Cerebellar nuclear complex (tissue), 1 donor: ENCODE results near the gene CNTN4.

ENCODE experiments used
- DNase-seq, 2 experiments: peaks; one replicate each; lab custom pipeline; 2025; lab: John Stamatoyannopoulos, UW

The CNTN4 gene

GRCh38 chr3:2861120-2861519 is 762.5 kb downstream of the CNTN4 start:
- no peak for DNase-seq

DNA sequence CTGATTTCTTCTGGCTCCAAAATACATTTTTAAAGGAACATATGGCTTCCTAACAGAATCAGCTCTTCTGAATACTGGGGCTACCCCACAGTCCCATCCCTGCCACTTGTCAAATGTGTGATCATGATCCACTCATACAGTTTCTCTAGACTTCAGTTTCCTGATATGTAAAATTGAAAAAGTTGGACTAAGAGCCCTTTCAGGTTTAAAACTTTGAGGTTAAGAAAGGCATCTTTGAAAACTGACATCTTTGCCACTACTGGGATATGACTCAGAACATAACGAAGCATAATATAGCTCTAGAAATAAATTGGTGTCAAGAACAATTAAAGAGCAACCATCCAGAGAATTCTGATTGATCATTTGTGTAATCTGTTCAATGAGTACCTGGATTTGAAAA is 763.3 kb downstream of the CNTN4 start:
- no peak for DNase-seq

DNA sequence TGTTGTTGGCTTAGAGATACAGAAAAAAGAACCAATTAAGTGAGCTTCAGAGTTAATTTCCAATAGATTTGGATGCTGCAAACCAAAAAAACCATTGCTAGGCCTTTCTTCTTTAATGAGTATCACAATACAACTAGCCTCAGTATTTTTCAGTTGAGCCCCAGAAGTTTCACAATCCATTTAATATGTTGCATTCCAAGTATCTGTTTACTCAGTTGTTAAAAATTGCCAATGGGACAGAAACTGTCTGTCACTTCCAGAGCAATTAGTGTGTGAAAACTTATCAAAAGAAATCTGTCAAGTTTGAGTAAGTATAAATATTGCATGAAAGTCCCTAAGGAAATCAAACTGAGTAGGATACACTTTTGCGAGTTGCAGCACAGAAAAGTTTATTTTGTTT is 763.7 kb downstream of the CNTN4 start:
- no peak for DNase-seq

- no peak for DNase-seq
Observed at GRCh38 chr3:2863127-2863526, 764.5 kb downstream of the CNTN4 start.

- no peak for DNase-seq
Observed at GRCh38 chr3:2869905-2870304, 771.2 kb downstream of the CNTN4 start.

DNA sequence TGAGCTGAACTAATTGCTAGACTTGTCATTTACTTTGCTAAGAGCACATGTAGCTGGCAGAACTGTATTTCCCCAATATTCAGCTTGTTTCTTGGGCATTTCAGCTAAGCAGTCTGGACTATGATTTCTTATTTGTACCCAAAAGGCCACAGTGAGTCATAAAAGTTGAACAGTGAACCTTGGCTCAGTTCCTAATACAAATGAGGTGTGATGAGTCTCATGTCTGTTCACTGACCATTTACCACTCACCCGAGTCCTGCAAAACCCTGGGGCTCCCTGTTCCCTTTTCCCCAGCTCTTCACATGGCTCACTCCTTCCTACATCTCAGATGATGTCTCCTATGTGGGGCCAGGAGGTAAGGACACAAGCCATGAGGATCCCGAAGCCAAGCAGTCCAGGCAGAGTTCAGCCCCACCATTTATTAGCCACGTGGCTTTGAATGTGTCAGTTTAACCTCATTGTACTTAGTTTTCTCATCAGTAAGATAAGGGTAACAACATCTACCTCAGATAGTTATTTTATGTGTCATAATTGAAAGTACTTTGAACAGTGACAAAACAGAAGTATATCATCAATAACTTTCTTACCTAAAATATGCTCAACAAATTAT is 772.2 kb downstream of the CNTN4 start:
- no peak for DNase-seq

DNA sequence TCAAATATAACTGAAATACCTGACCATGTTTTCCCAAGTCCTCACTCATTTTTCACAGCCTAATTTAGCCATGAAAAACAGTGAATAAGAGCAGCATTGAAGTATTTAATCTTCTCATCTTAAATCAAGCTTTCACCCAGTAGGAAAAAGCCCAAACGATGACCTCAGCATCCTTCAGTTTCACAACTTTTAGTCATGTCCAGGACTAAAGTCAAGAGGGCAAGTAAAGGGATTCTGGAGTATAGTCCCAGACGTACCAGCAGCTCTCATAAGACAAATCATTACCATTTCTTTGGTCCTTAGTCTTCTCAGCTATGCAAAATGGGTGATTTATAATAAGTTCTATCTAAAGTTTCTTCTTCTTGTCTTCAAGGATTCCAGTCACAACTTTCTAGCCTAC is 774.2 kb downstream of the CNTN4 start:
- DNase-seq = no peak

DNA sequence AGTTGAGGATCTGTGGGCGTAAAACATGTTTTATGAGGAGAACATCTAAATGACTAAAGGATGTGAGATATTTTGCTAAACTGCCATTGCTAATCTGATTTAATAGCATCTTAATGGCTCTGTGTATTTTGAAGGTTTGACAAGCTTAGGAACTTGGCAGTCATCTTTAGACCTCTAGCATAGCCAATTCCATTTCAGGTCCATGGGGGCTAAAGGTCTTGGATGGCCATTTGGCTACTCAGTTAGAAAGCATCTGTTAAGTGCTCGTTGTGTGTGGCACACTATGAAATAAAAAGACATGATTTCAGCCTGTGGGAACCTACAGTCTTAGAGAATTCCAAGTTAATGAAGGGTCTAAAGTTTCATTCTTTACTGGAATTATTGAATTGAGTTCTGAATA is 775.3 kb downstream of the CNTN4 start:
- DNase-seq = peak; percentile 5 to 7

GRCh38 chr3:2875699-2876098 is 777.0 kb downstream of the CNTN4 start:
- DNase-seq = no peak

- DNase-seq = peak in 1 of 2 experiments; percentile 5
Observed at GRCh38 chr3:2876362-2876761, 777.7 kb downstream of the CNTN4 start.

GRCh38 chr3:2879023-2879422 is 780.4 kb downstream of the CNTN4 start:
- DNase-seq = no peak

GRCh38 chr3:2879587-2879986 is 780.9 kb downstream of the CNTN4 start:
- DNase-seq = no peak

GRCh38 chr3:2880218-2880756 is 781.6 kb downstream of the CNTN4 start:
- no peak for DNase-seq

- DNase-seq = no peak
Observed at GRCh38 chr3:2883283-2883682, 784.6 kb downstream of the CNTN4 start.

DNA sequence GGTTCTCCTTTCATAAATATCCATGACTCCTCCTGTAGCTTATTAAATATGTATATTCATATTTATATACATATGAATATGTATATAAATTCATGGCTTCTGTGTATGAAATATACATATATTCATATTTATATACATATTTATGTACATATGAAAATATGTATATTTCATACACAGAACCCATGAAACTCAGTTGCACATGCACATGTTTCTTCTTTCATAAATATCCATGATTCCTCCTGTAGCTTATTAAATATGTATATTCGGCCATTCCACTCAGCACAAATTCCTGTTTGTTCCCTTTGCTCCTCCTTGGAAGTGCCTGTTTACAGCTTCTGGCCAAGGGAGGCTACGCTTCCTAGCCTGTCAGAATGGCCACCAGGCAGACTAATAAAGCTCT is 789.9 kb downstream of the CNTN4 start:
- DNase-seq = no peak

DNA sequence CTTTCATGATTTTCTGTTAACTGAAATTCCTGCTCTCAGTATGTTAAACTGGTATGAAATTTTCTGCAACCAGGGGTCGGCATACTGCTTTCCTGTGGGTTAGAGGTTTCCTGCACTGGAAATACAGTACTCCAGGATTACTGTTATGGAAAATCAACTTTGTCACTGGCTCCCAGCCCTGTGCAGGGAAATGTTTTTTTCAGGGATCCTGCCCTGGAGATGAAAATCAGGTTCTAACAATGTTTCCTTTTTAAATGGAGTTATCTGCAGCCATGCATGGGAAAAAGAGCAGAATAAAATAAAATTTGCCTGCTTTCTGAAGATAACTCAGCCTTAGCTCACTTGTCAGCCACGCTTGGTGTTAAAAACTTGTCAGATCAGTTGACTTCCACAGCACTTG is 791.1 kb downstream of the CNTN4 start:
- DNase-seq = no peak

DNA sequence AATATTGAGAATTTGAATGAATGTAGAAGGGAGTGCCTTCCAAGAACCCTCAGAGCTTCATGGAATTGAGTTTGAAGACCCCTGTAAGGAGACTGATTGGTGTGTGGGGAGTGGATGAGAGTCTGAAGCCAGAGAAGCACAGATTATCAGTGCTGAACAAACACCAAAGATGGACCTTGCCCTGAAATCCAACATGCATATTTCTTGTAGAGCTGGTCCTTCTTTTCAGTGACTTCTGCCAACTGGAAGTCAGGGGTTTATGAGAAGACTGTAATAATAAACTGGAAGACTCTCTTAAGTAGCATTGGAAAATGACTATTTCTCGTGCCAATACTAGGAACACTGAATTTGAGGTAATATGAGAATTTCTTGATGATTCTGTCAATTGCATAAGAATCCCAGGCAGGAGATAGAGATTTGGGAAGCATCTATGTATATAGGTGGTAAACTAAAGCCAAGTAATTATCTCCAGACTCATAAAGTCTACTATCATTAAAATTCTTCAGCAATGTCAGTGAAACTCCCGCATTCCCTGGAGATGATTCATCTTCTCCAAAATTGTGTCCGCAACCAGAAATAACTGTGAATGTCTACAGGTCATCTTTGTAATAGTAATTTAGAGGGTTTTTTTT is 797.8 kb downstream of the CNTN4 start:
- DNase-seq = no peak

DNA sequence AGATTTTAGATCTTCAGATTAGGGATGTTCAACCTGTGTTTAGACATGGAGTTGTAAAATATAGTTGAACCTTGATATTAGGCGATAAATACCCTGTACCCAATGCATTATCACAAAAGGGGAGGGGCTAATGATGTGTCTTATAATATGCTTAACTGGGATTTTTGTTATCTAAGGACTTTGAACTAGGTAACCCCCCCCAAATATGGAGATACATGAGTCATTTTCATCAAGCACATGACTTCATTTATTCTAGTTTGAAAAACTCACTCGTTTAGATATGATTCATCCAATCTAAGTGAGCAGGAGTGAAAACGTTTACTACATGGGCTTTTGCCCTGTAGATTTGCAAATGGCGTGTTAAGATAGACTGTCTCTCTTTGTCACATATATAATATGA is 799.2 kb downstream of the CNTN4 start:
- DNase-seq = no peak

DNA sequence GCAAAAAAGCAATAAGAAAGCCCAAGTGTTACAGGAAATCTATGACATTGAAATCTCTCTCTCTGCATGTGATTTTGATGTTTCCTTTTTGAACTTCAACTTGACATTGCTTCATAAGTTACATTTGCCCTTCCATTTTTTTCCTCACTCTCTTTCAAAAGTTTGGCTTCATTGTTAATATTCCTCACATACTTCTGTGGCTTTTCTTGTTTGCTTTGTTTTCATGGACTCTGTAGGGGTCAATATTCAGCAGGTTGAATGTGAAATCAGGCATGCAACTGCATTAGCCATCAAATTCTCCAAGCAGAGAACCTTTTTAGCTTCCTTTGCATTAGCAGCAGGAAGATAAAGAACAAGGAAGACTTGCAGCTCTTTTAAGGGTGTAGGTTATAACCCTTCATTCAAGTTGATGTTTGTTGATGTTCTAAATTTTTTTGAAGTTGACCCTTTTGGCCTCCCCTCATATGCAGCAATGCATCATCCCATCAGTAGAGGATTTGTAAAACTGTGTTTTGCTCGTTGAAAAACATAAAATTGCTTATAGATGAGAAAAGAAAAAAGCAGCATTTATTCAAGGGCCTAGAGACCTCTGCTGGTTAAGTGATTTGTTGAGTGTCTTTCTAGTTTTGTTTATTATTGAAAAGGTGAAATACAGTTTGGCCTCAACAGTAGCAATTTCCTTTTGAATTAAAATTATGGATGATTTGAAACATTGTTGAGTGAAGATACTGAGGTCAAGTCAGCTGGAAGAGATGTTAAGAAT is 800.1 kb downstream of the CNTN4 start:
- DNase-seq = no peak

GRCh38 chr3:2904054-2904453 is 805.4 kb downstream of the CNTN4 start:
- no peak for DNase-seq

DNA sequence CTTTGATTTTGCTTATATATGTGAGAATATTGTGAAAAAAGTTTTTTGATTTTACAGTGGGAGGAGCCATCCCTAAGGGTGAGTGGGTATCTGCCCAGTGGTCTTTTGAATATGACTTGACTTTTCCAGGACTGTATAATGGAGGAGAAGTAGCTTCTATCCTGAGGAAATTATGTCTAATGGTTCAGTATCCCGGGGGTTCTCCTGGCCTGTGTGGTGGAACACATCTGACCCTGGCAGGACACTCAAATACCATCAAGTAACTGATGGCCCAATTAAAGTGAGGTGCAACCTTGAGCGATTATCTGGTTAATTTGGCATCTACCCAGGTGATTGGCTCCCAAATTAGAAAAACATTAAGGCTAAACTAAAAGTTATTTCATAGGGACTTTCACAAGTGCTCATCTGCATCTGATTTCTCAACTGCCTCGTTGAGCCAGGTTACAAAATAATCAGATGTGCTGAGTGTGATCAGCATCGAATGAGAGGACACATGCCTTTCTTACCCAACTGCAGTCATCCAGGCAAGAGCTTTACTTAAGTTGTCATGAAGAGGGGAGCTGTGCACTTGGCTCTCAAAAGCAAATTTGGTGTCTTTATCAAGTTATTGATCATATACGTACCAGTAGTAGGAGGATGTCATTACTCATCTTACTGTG is 810.2 kb downstream of the CNTN4 start:
- DNase-seq = no peak

DNA sequence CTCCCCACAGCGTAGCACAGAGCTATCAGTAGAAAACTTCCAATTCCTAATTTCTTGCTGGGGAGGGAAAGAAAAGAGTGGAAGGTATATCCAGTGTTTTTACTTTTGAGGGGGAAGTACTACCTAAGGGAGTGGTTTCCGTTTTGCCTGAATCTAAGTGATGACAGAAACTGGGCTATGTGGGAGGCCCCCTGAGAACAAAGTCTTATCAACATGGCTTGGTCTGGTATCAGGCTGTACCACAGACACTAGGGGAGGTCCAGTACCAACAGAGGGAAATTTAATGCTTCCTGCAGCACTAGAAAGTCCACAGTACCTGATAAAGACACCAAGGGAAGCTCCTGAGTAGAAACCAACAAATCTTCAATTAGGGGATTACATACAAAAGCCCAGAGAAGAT is 812.3 kb downstream of the CNTN4 start:
- no peak for DNase-seq

GRCh38 chr3:2915826-2916225 is 817.2 kb downstream of the CNTN4 start:
- DNase-seq = no peak
